ENCODE measurements around the gene RPL18.
"Not testable (repeated sequence)": the region's sequence is repeated elsewhere in the genome, so short reads cannot be mapped to it uniquely, and the experiment has no call there.

The RPL18 gene

GRCh38 chr19:48657828-48658227 is 38.9 kb upstream of the RPL18 start:
- not testable (repeated sequence) for H3K36me3 ChIP-seq (ENCODE audit: control insufficient read depth in 5 of 5, insufficient read depth in 5 of 5, low read length in 5 of 5)

GRCh38 chr19:48656840-48657474 is 38.0 kb upstream of the RPL18 start:
- Histone ChIP-seq H3K27ac (ENCODE audit: low read depth, low read length) (no peak overlapping the region), H3K4me1 (ENCODE audit: control insufficient read depth in 5 of 5, insufficient read depth in 5 of 5, low read length in 5 of 5) (peaks cover 3 to 10% (median 7%) of the 10 kb centered on the region in 5 donors), H3K36me3 (ENCODE audit: control insufficient read depth in 5 of 5, insufficient read depth in 5 of 5, low read length in 5 of 5) (no peaks in the 10 kb centered on the region), H3K27me3 (ENCODE audit: control insufficient read depth in 5 of 5, insufficient read depth in 4 of 5, low read length in 5 of 5) (peaks cover 0 to 3% (median 0%) of the 10 kb centered on the region in 5 donors), H3K4me3 (ENCODE audit: low read depth in 1 of 5, low read length in 5 of 5) (no peak overlapping the region), H3K9me3 (ENCODE audit: control insufficient read depth in 5 of 5, low read length in 5 of 5) (no peaks in the 10 kb centered on the region), H3K9ac (ENCODE audit: low read length in 5 of 5) (no peak overlapping the region)

More at GRCh38 chr19:48657828-48658227, 38.9 kb upstream of the RPL18 start:
- not testable (repeated sequence) for H3K27ac ChIP-seq (ENCODE audit: low read depth, low read length); H3K9ac ChIP-seq (ENCODE audit: low read length in 5 of 5); H3K27me3 ChIP-seq (ENCODE audit: control insufficient read depth in 5 of 5, insufficient read depth in 4 of 5, low read length in 5 of 5); H3K9me3 ChIP-seq (ENCODE audit: control insufficient read depth in 5 of 5, low read length in 5 of 5); H3K4me3 ChIP-seq (ENCODE audit: low read depth in 1 of 5, low read length in 5 of 5)
- H3K4me1 ChIP-seq (ENCODE audit: control insufficient read depth in 5 of 5, insufficient read depth in 5 of 5, low read length in 5 of 5): peaks cover 3 to 10% (median 7%) of the 10 kb centered on the region in 5 donors

- H3K9me3 ChIP-seq (ENCODE audit: control insufficient read depth in 5 of 5, low read length in 5 of 5): no peaks in the 10 kb centered on the region
- no peak overlapping the region for H3K27ac ChIP-seq (ENCODE audit: low read depth, low read length)
- no peaks in the 10 kb centered on the region for H3K4me1 ChIP-seq (ENCODE audit: control insufficient read depth in 5 of 5, insufficient read depth in 5 of 5, low read length in 5 of 5)
- no peak overlapping the region for H3K4me3 ChIP-seq (ENCODE audit: low read depth in 1 of 5, low read length in 5 of 5)
- H3K36me3 ChIP-seq (ENCODE audit: control insufficient read depth in 5 of 5, insufficient read depth in 5 of 5, low read length in 5 of 5): no peaks in the 10 kb centered on the region
- peaks cover 0 to 3% (median 0%) of the 10 kb centered on the region in 5 donors for H3K27me3 ChIP-seq (ENCODE audit: control insufficient read depth in 5 of 5, insufficient read depth in 4 of 5, low read length in 5 of 5)
- H3K9ac ChIP-seq (ENCODE audit: low read length in 5 of 5): no peak overlapping the region
These were observed 35.5 kb upstream of the RPL18 start for GRCh38 chr19:48654299-48655059.

GRCh38 chr19:48651683-48652048 is 32.7 kb upstream of the RPL18 start:
- no peak overlapping the region for H3K4me3 ChIP-seq (ENCODE audit: low read depth in 1 of 5, low read length in 5 of 5)
- no peak overlapping the region for H3K27ac ChIP-seq (ENCODE audit: low read depth, low read length)
- H3K9ac ChIP-seq (ENCODE audit: low read length in 5 of 5): no peak overlapping the region
- peaks cover 0 to 3% (median 0%) of the 10 kb centered on the region in 5 donors for H3K27me3 ChIP-seq (ENCODE audit: control insufficient read depth in 5 of 5, insufficient read depth in 4 of 5, low read length in 5 of 5)
- H3K4me1 ChIP-seq (ENCODE audit: control insufficient read depth in 5 of 5, insufficient read depth in 5 of 5, low read length in 5 of 5): no peaks in the 10 kb centered on the region
- H3K36me3 ChIP-seq (ENCODE audit: control insufficient read depth in 5 of 5, insufficient read depth in 5 of 5, low read length in 5 of 5): no peaks in the 10 kb centered on the region
- no peaks in the 10 kb centered on the region for H3K9me3 ChIP-seq (ENCODE audit: control insufficient read depth in 5 of 5, low read length in 5 of 5)

- H3K4me1 ChIP-seq (ENCODE audit: control insufficient read depth in 5 of 5, insufficient read depth in 5 of 5, low read length in 5 of 5): peaks cover 0 to 5% (median 2%) of the 10 kb centered on the region in 5 donors
- no peak overlapping the region for H3K9ac ChIP-seq (ENCODE audit: low read length in 5 of 5)
- H3K4me3 ChIP-seq (ENCODE audit: low read depth in 1 of 5, low read length in 5 of 5): no peak overlapping the region
These were observed 32.1 kb upstream of the RPL18 start for GRCh38 chr19:48650974-48651682.

GRCh38 chr19:48648134-48648533 is 29.2 kb upstream of the RPL18 start:
- no peak overlapping the region for H3K9ac ChIP-seq (ENCODE audit: low read length in 5 of 5)
- peaks cover 1 to 20% (median 18%) of the 10 kb centered on the region in 5 donors for H3K4me1 ChIP-seq (ENCODE audit: control insufficient read depth in 5 of 5, insufficient read depth in 5 of 5, low read length in 5 of 5)
- no peak overlapping the region for H3K27ac ChIP-seq (ENCODE audit: low read depth, low read length)
- H3K36me3 ChIP-seq (ENCODE audit: control insufficient read depth in 5 of 5, insufficient read depth in 5 of 5, low read length in 5 of 5): no peaks in the 10 kb centered on the region
- no peaks in the 10 kb centered on the region for H3K9me3 ChIP-seq (ENCODE audit: control insufficient read depth in 5 of 5, low read length in 5 of 5)
- no peak overlapping the region for H3K4me3 ChIP-seq (ENCODE audit: low read depth in 1 of 5, low read length in 5 of 5)
- H3K27me3 ChIP-seq (ENCODE audit: control insufficient read depth in 5 of 5, insufficient read depth in 4 of 5, low read length in 5 of 5): peaks cover 0 to 8% (median 0%) of the 10 kb centered on the region in 5 donors

More at GRCh38 chr19:48650974-48651682, 32.1 kb upstream of the RPL18 start:
- Histone ChIP-seq H3K9me3 (ENCODE audit: control insufficient read depth in 5 of 5, low read length in 5 of 5) (no peaks in the 10 kb centered on the region), H3K27ac (ENCODE audit: low read depth, low read length) (no peak overlapping the region), H3K27me3 (ENCODE audit: control insufficient read depth in 5 of 5, insufficient read depth in 4 of 5, low read length in 5 of 5) (peaks cover 0 to 3% (median 0%) of the 10 kb centered on the region in 5 donors), H3K36me3 (ENCODE audit: control insufficient read depth in 5 of 5, insufficient read depth in 5 of 5, low read length in 5 of 5) (no peaks in the 10 kb centered on the region)

- Histone ChIP-seq H3K9ac (ENCODE audit: low read length in 5 of 5) (no peak overlapping the region), H3K27ac (ENCODE audit: low read depth, low read length) (peak overlapping the region; percentile 60)
These were observed 27.8 kb upstream of the RPL18 start for GRCh38 chr19:48646722-48647216.

GRCh38 chr19:48646001-48646721 is 27.2 kb upstream of the RPL18 start, which contains the start of gene CA11:
TSS of gene CA11 (minus strand) at chr19:48646187. CDS start at chr19:48645632, 555 bp downstream.
- no peaks in the 10 kb centered on the region for H3K36me3 ChIP-seq (ENCODE audit: control insufficient read depth in 5 of 5, insufficient read depth in 5 of 5, low read length in 5 of 5)
- H3K4me1 ChIP-seq (ENCODE audit: control insufficient read depth in 5 of 5, insufficient read depth in 5 of 5, low read length in 5 of 5): peaks cover 1 to 20% (median 18%) of the 10 kb centered on the region in 5 donors
- peak within 1 kb of the TSS; percentile 60 for H3K27ac ChIP-seq (ENCODE audit: low read depth, low read length)
- H3K9me3 ChIP-seq (ENCODE audit: control insufficient read depth in 5 of 5, low read length in 5 of 5): no peaks in the 10 kb centered on the region
- H3K9ac ChIP-seq (ENCODE audit: low read length in 5 of 5): peak within 1 kb of the TSS in 4 of 5 donors; percentile 26 to 68 (median 64)
- peaks cover 0 to 8% (median 0%) of the 10 kb centered on the region in 5 donors for H3K27me3 ChIP-seq (ENCODE audit: control insufficient read depth in 5 of 5, insufficient read depth in 4 of 5, low read length in 5 of 5)
- peak within 1 kb of the TSS; percentile 46 to 71 (median 59) for H3K4me3 ChIP-seq (ENCODE audit: low read depth in 1 of 5, low read length in 5 of 5)

More at GRCh38 chr19:48646722-48647216, 27.8 kb upstream of the RPL18 start:
- Histone ChIP-seq H3K4me1 (ENCODE audit: control insufficient read depth in 5 of 5, insufficient read depth in 5 of 5, low read length in 5 of 5) (peaks cover 1 to 20% (median 18%) of the 10 kb centered on the region in 5 donors), H3K36me3 (ENCODE audit: control insufficient read depth in 5 of 5, insufficient read depth in 5 of 5, low read length in 5 of 5) (no peaks in the 10 kb centered on the region), H3K4me3 (ENCODE audit: low read depth in 1 of 5, low read length in 5 of 5) (peak overlapping the region in 1 of 5 donors; percentile 59), H3K9me3 (ENCODE audit: control insufficient read depth in 5 of 5, low read length in 5 of 5) (no peaks in the 10 kb centered on the region), H3K27me3 (ENCODE audit: control insufficient read depth in 5 of 5, insufficient read depth in 4 of 5, low read length in 5 of 5) (peaks cover 0 to 8% (median 0%) of the 10 kb centered on the region in 5 donors)

GRCh38 chr19:48645620-48646000 is 26.6 kb upstream of the RPL18 start:
- peak overlapping the region; percentile 60 for H3K27ac ChIP-seq (ENCODE audit: low read depth, low read length)
- peak overlapping the region in 4 of 5 donors; percentile 55 to 71 (median 60) for H3K4me3 ChIP-seq (ENCODE audit: low read depth in 1 of 5, low read length in 5 of 5)
- no peaks in the 10 kb centered on the region for H3K36me3 ChIP-seq (ENCODE audit: control insufficient read depth in 5 of 5, insufficient read depth in 5 of 5, low read length in 5 of 5)
- peaks cover 0 to 8% (median 0%) of the 10 kb centered on the region in 5 donors for H3K27me3 ChIP-seq (ENCODE audit: control insufficient read depth in 5 of 5, insufficient read depth in 4 of 5, low read length in 5 of 5)
- H3K9me3 ChIP-seq (ENCODE audit: control insufficient read depth in 5 of 5, low read length in 5 of 5): no peaks in the 10 kb centered on the region
- H3K4me1 ChIP-seq (ENCODE audit: control insufficient read depth in 5 of 5, insufficient read depth in 5 of 5, low read length in 5 of 5): peaks cover 1 to 20% (median 18%) of the 10 kb centered on the region in 5 donors
- H3K9ac ChIP-seq (ENCODE audit: low read length in 5 of 5): peak overlapping the region in 4 of 5 donors; percentile 23 to 68 (median 64)
